Panc1 (cell line): ENCODE data around the gene TNNI3K.

ENCODE experiments used
- CTCF ChIP-seq: fragments of 450-650 bp; IDR thresholded peaks from 2 replicates; pipeline ENCODE4 v1.5.1; 2017; ENCODE audit warnings: mild to moderate bottlenecking
- POLR2AphosphoS5 ChIP-seq: IDR thresholded peaks from 2 replicates; pipeline ENCODE4 v1.6.1; 2012; ENCODE audit warnings: mild to moderate bottlenecking, low read depth, low read length, moderate library complexity
- REST ChIP-seq, 2 experiments: IDR thresholded peaks; 2 replicates each; pipeline ENCODE4 v1.6.1; 2011 to 2012; ENCODE audit warnings: low read depth in 2 of 2, control low read depth in 1 of 2, low read length in 1 of 2, mild to moderate bottlenecking in 1 of 2, moderate library complexity in 1 of 2; ENCODE audit not compliant: insufficient read depth in 1 of 2
- SIN3A ChIP-seq: IDR thresholded peaks from 2 replicates; pipeline ENCODE4 v1.6.1; 2012; ENCODE audit warnings: low read depth, mild to moderate bottlenecking, low read length, moderate library complexity, borderline replicate concordance; ENCODE audit not compliant: insufficient read depth
- TCF7L2 ChIP-seq: IDR thresholded peaks from 2 replicates; pipeline ENCODE4 v1.6.1; 2011; ENCODE audit warnings: mild to moderate bottlenecking, low read depth, low read length, inconsistent platforms

- TF ChIP-seq REST (IDR thresholded peaks at IDR 0.05; ENCODE audit: insufficient read depth in 1 of 2, low read depth in 2 of 2, low read length in 1 of 2) (no peak), POLR2AphosphoS5 (no peak), CTCF (no peak), SIN3A (no peak), TCF7L2 (no peak)
These were observed 355.1 kb downstream of the TNNI3K start for GRCh38 chr1:74590288-74590687.
